ENCODE results near the gene EYA3. TPM values are rescaled to one million over a fixed set of nuclear protein-coding genes. Genes with fewer than 3 reads are reported as not detected.

EYA3 gene
- total RNA-seq, 4 donors from 2014 or later = 8.2 to 11.9 (median 8.7) TPM

- H3K36me3 ChIP-seq = no peaks in the 10 kb centered on the region
- H3K9me3 ChIP-seq = no peaks in the 10 kb centered on the region
- H3K4me3 ChIP-seq = no peak overlapping the region
- DNase-seq (ENCODE audit: extremely low spot score) = no peak
- intact Hi-C loops (cut with DNase I) = no loop called here
- H3K4me1 ChIP-seq = no peaks in the 10 kb centered on the region
- H3K27me3 ChIP-seq = no peaks in the 10 kb centered on the region
- WGBS = 38% methylated on average over 3 of the region's 3 CpGs
- H3K27ac ChIP-seq (replicated peaks in 1 of 4) = no peak overlapping the region
- TF ChIP-seq POLR2A (IDR thresholded peaks at IDR 0.05; ENCODE audit: low read depth) (no peak), CTCF (IDR thresholded peaks at IDR 0.05) (no peak), EP300 (IDR thresholded peaks at IDR 0.05) (no peak), POLR2AphosphoS5 (IDR thresholded peaks at IDR 0.05) (no peak)
These were observed 137.0 kb downstream of the EYA3 start for GRCh38 chr1:27951396-27951795.

- H3K27ac ChIP-seq (replicated peaks in 1 of 4) = no peak overlapping the region
- peaks cover 0 to 5% (median 0%) of the 10 kb centered on the region in 4 donors for H3K27me3 ChIP-seq
- H3K36me3 ChIP-seq = no peaks in the 10 kb centered on the region
- 97% methylated on average over 5 of the region's 8 CpGs for WGBS
- H3K4me3 ChIP-seq = no peak overlapping the region
- H3K9me3 ChIP-seq = no peaks in the 10 kb centered on the region
- no peak for DNase-seq (ENCODE audit: extremely low spot score)
- TF ChIP-seq POLR2A (IDR thresholded peaks at IDR 0.05; ENCODE audit: low read depth) (no peak), EP300 (IDR thresholded peaks at IDR 0.05) (no peak), POLR2AphosphoS5 (IDR thresholded peaks at IDR 0.05) (no peak), CTCF (IDR thresholded peaks at IDR 0.05) (no peak)
- intact Hi-C loops (cut with DNase I) = no loop called here
- no peaks in the 10 kb centered on the region for H3K4me1 ChIP-seq
These were observed 139.4 kb downstream of the EYA3 start for GRCh38 chr1:27949027-27949426.

- no peak for TF ChIP-seq EP300 (IDR thresholded peaks at IDR 0.05)
- TF ChIP-seq POLR2AphosphoS5 (IDR thresholded peaks at IDR 0.05) = no peak
- no peak for TF ChIP-seq CTCF (IDR thresholded peaks at IDR 0.05)
- TF ChIP-seq POLR2A (IDR thresholded peaks at IDR 0.05; ENCODE audit: low read depth) = no peak
- 95% methylated on average over 5 of the region's 5 CpGs for WGBS
- Histone ChIP-seq H3K9me3 (no peaks in the 10 kb centered on the region), H3K4me3 (no peak overlapping the region), H3K36me3 (no peaks in the 10 kb centered on the region), H3K4me1 (no peaks in the 10 kb centered on the region), H3K27ac (replicated peaks in 1 of 4) (no peak overlapping the region), H3K27me3 (peaks cover 0 to 5% (median 0%) of the 10 kb centered on the region in 4 donors)
- intact Hi-C loops (cut with DNase I) = no loop called here
- no peak for DNase-seq (ENCODE audit: extremely low spot score)
These were observed 143.4 kb downstream of the EYA3 start for GRCh38 chr1:27945020-27945419.

- Histone ChIP-seq H3K4me3 (no peak overlapping the region), H3K9me3 (no peaks in the 10 kb centered on the region), H3K27me3 (peaks cover 0 to 5% (median 0%) of the 10 kb centered on the region in 4 donors), H3K4me1 (no peaks in the 10 kb centered on the region), H3K36me3 (no peaks in the 10 kb centered on the region), H3K27ac (replicated peaks in 1 of 4) (no peak overlapping the region)
- intact Hi-C loops (cut with DNase I) = no loop called here
- TF ChIP-seq CTCF (IDR thresholded peaks at IDR 0.05) (no peak), POLR2A (IDR thresholded peaks at IDR 0.05; ENCODE audit: low read depth) (no peak), POLR2AphosphoS5 (IDR thresholded peaks at IDR 0.05) (no peak), EP300 (IDR thresholded peaks at IDR 0.05) (no peak)
- DNase-seq (ENCODE audit: extremely low spot score) = no peak
- 81% methylated on average over 12 of the region's 12 CpGs for WGBS
These were observed 146.5 kb downstream of the EYA3 start for GRCh38 chr1:27941671-27942540.
